Measurements from ENCODE around the gene PDYN.
"Not testable (repeated sequence)": the region's sequence is repeated elsewhere in the genome, so short reads cannot be mapped to it uniquely, and the experiment has no call there.

PDYN gene

GRCh38 chr20:1993986-1994385 lies at the start of gene PDYN:
Gene PDYN, minus strand, starts transcription at chr20:1994058. Its CDS starts 10,974 bp downstream, at chr20:1983084.
- no peak for TF ChIP-seq CTCF (IDR thresholded peaks at IDR 0.05; ENCODE audit: extremely low read depth, missing control alignments)
- no peak for DNase-seq (ENCODE audit: low spot score)

GRCh38 chr20:2042400-2042799 lies 48.5 kb upstream of the PDYN start:
- TF ChIP-seq CTCF (IDR thresholded peaks at IDR 0.05; ENCODE audit: extremely low read depth, missing control alignments): no peak
- DNase-seq (ENCODE audit: low spot score): no peak

- no peak for DNase-seq (ENCODE audit: low spot score)
- no peak for TF ChIP-seq CTCF (IDR thresholded peaks at IDR 0.05; ENCODE audit: extremely low read depth, missing control alignments)
Observed at GRCh38 chr20:2038161-2038560, 44.3 kb upstream of the PDYN start.

- no peak for TF ChIP-seq CTCF (IDR thresholded peaks at IDR 0.05; ENCODE audit: extremely low read depth, missing control alignments)
- no peak for DNase-seq (ENCODE audit: low spot score)
Observed at GRCh38 chr20:2037296-2037914, 43.5 kb upstream of the PDYN start.

- DNase-seq (ENCODE audit: low spot score): not testable (repeated sequence)
Observed at GRCh38 chr20:2036357-2036756, 42.5 kb upstream of the PDYN start.

GRCh38 chr20:2032168-2032567 lies 38.3 kb upstream of the PDYN start:
- no peak for DNase-seq (ENCODE audit: low spot score)
- no peak for TF ChIP-seq CTCF (IDR thresholded peaks at IDR 0.05; ENCODE audit: extremely low read depth, missing control alignments)

GRCh38 chr20:2026514-2026913 lies 32.7 kb upstream of the PDYN start:
- no peak for DNase-seq (ENCODE audit: low spot score)
- no peak for TF ChIP-seq CTCF (IDR thresholded peaks at IDR 0.05; ENCODE audit: extremely low read depth, missing control alignments)

- no peak for DNase-seq (ENCODE audit: low spot score)
Observed at GRCh38 chr20:2026004-2026403, 32.1 kb upstream of the PDYN start.

More at GRCh38 chr20:2026004-2026403, 32.1 kb upstream of the PDYN start:
- TF ChIP-seq CTCF (IDR thresholded peaks at IDR 0.05; ENCODE audit: extremely low read depth, missing control alignments): no peak
